HCT116 (cell line): ENCODE data around the gene NRP1. TPM values are rescaled to one million over a fixed set of nuclear protein-coding genes. Genes with fewer than 3 reads are reported as not detected.

Experiments
- ATAC-seq: fragments of 200-7000 bp; cut with Tn5 transposase; 2 replicates; pipeline ENCODE4 v1.9.1; 2020; ENCODE audit warnings: mild to moderate bottlenecking, moderate library complexity
- BruUV-seq: library from RNA; stranded (reverse); fragments of 400-500 nt; replicated peaks from 2 replicates; lab custom pipeline; 2021; lab: Mats Ljungman, UMichigan
- CTCF ChIA-PET: fragments of 300-600 bp; sonication (Branson Sonifier 250); formaldehyde crosslinking; loops from one replicate; lab custom pipeline; 2021; ENCODE audit warnings: antibody characterized with exemption; lab: Charles Lee
- POLR2A ChIA-PET: fragments of 300-600, 350-600 bp; sonication (Branson Sonifier 250); formaldehyde crosslinking; loops from one replicate; lab custom pipeline; 2021; ENCODE audit warnings: antibody characterized with exemption; lab: Charles Lee
- RAD21 ChIA-PET, 2 experiments: fragments of 300-600 bp; sonication (Branson Sonifier 250); formaldehyde crosslinking; loops; one replicate each; lab custom pipeline; 2023; ENCODE audit warnings: low total read pairs in 2 of 2; ENCODE audit not compliant: uncharacterized antibody in 2 of 2, unreplicated experiment in 2 of 2, low non-redundant PET in 1 of 2; lab: Charles Lee
- DNase-seq: peaks from one replicate; pipeline ENCODE4 v3.0.0-alpha.2; 2010; ENCODE audit warnings: low read depth, low spot score
- H2AFZ ChIP-seq: fragments of 200-600 bp; shearing (Covaris generic), sonication (generic); 2 replicates; pipeline ENCODE4 v1.6.1; 2017; ENCODE audit warnings: low read depth, mixed run types, mixed read lengths, antibody characterized with exemption, low read length; ENCODE audit not compliant: poor library complexity, severe bottlenecking
- H3K27ac ChIP-seq: 2 replicates; pipeline ENCODE4 v1.5.1; 2012; ENCODE audit warnings: low read depth, low read length
- H3K27me3 ChIP-seq: fragments of 200-600 bp; sonication (generic); 2 replicates; pipeline ENCODE4 v1.6.1; 2016; ENCODE audit warnings: mixed run types, low read length, mixed read lengths; ENCODE audit not compliant: insufficient read depth
- H3K36me3 ChIP-seq, 2 experiments: fragments of 200-500 bp in 1 of 2; fragments of 200-600 bp in 1 of 2; sonication (Bioruptor generic) in 1 of 2; sonication (generic) in 1 of 2; 2 replicates each; pipeline versions ENCODE4 v1.5.1 to v1.6.1; 2014 to 2016; ENCODE audit warnings: low read length in 2 of 2, inconsistent platforms in 1 of 2, mixed read lengths in 1 of 2, mixed run types in 1 of 2; ENCODE audit not compliant: insufficient read depth in 2 of 2, control insufficient read depth in 1 of 2
- H3K4me1 ChIP-seq, 2 experiments: fragments of 200-600 bp in 1 of 2; sonication (generic) in 1 of 2; 2 replicates each; pipeline versions ENCODE4 v1.5.1 to v1.6.1; 2012 to 2017; ENCODE audit warnings: low read length in 2 of 2, inconsistent platforms in 1 of 2, mild to moderate bottlenecking in 1 of 2, mixed read lengths in 1 of 2, mixed run types in 1 of 2, moderate library complexity in 1 of 2; ENCODE audit not compliant: insufficient read depth in 2 of 2, control insufficient read depth in 1 of 2
- H3K4me2 ChIP-seq: fragments of 200-600 bp; sonication (generic); 2 replicates; pipeline ENCODE4 v1.6.1; 2017; ENCODE audit warnings: mixed run types, low read length, mixed read lengths
- H3K4me3 ChIP-seq, 2 experiments: fragments of 200-600 bp in 1 of 2; sonication (generic) in 1 of 2; replicated peaks in 1 of 2; 2 replicates each; pipeline ENCODE4 v1.5.1; 2011 to 2016; ENCODE audit warnings: low read length in 2 of 2, control low read depth in 1 of 2, low read depth in 1 of 2, mild to moderate bottlenecking in 1 of 2, mixed read lengths in 1 of 2, mixed run types in 1 of 2
- H3K79me2 ChIP-seq: fragments of 200-600 bp; sonication (generic); 2 replicates; pipeline ENCODE4 v1.6.1; 2017; ENCODE audit warnings: mild to moderate bottlenecking, mixed run types, low read length, moderate library complexity, mixed read lengths; ENCODE audit not compliant: insufficient read depth
- H3K9ac ChIP-seq: fragments of 200-600 bp; sonication (generic); 2 replicates; pipeline ENCODE4 v1.6.1; 2016; ENCODE audit warnings: low read length, mixed read lengths
- H3K9me2 ChIP-seq: fragments of 200-600 bp; sonication (generic), shearing (Covaris generic); 2 replicates; pipeline ENCODE4 v1.6.1; 2017; ENCODE audit warnings: mixed run types, mild to moderate bottlenecking, moderate library complexity; ENCODE audit not compliant: insufficient read depth
- H3K9me3 ChIP-seq, 2 experiments: fragments of 200-500 bp in 1 of 2; fragments of 200-600 bp in 1 of 2; sonication (Bioruptor generic) in 1 of 2; sonication (generic) in 1 of 2; 2 replicates each; pipeline ENCODE4 v1.6.1; 2014 to 2017; ENCODE audit warnings: low read length in 2 of 2, mixed read lengths in 2 of 2, inconsistent platforms in 1 of 2, low read depth in 1 of 2, mild to moderate bottlenecking in 1 of 2, mixed run types in 1 of 2, moderate library complexity in 1 of 2; ENCODE audit not compliant: control insufficient read depth in 1 of 2, insufficient read depth in 1 of 2
- H4K20me1 ChIP-seq: fragments of 200-600 bp; sonication (generic), shearing (Covaris generic); 2 replicates; pipeline ENCODE4 v1.6.1; 2017; ENCODE audit warnings: mixed run types, mild to moderate bottlenecking, moderate library complexity; ENCODE audit not compliant: insufficient read depth
- ATF3 ChIP-seq: IDR thresholded peaks from 2 replicates; pipeline ENCODE4 v1.6.1; 2012
- CEBPB ChIP-seq: IDR thresholded peaks from 2 replicates; pipeline ENCODE4 v1.6.1; 2012; ENCODE audit warnings: low read depth
- FOSL1 ChIP-seq: IDR thresholded peaks from 2 replicates; pipeline ENCODE4 v1.6.1; 2012; ENCODE audit warnings: low read depth
- JUND ChIP-seq: IDR thresholded peaks from 2 replicates; pipeline ENCODE4 v1.6.1; 2012
- POLR2A ChIP-seq: IDR thresholded peaks from 2 replicates; pipeline ENCODE4 v1.7.0; 2011; ENCODE audit warnings: borderline replicate concordance; ENCODE audit not compliant: insufficient read depth, insufficient read length; ENCODE audit errors: extremely low read depth
- POLR2AphosphoS5 ChIP-seq: IDR thresholded peaks from 2 replicates; pipeline ENCODE4 v1.6.1; 2011; ENCODE audit warnings: mild to moderate bottlenecking, low read depth, low read length, moderate library complexity
- RAD21 ChIP-seq: IDR thresholded peaks from 2 replicates; pipeline ENCODE4 v1.6.1; 2012; ENCODE audit warnings: low read depth, mild to moderate bottlenecking
- SIN3A ChIP-seq: IDR thresholded peaks from 2 replicates; pipeline ENCODE4 v1.6.1; 2012; ENCODE audit warnings: low read depth
- SP1 ChIP-seq: IDR thresholded peaks from 2 replicates; pipeline ENCODE4 v1.6.1; 2012; ENCODE audit warnings: low read depth
- SRF ChIP-seq: IDR thresholded peaks from 2 replicates; pipeline ENCODE4 v1.6.1; 2012; ENCODE audit warnings: low read depth
- TCF7L2 ChIP-seq: IDR thresholded peaks from 2 replicates; pipeline ENCODE4 v1.7.0; 2011; ENCODE audit warnings: borderline replicate concordance, inconsistent platforms; ENCODE audit not compliant: insufficient read depth, insufficient read length; ENCODE audit errors: extremely low read depth
- YY1 ChIP-seq: IDR thresholded peaks from 2 replicates; pipeline ENCODE4 v1.6.1; 2011; ENCODE audit warnings: low read length, low read depth, moderate library complexity, mild to moderate bottlenecking; ENCODE audit not compliant: insufficient replicate concordance; ENCODE audit errors: extremely low read depth
- ZNF274 ChIP-seq: fragments of 200-500 bp; sonication (Bioruptor generic); IDR thresholded peaks from 2 replicates; pipeline ENCODE4 v1.6.1; 2014; ENCODE audit warnings: mild to moderate bottlenecking, low read depth, low read length, inconsistent platforms
- intact Hi-C: fragments of 100-400 bp; cut with micrococcal nuclease; formaldehyde crosslinking; loops from 2 replicates; pipeline ENCODE4 v1.10.0; 2022
- total RNA-seq: library from RNA; stranded (reverse); gene quantifications from one replicate; pipeline ENCODE4 v1.2.1, GENCODE V29; 2021; ENCODE audit not compliant: unreplicated experiment
- TF ChIP-seq, protein P1 (sequence below): IDR thresholded peaks from 2 replicates; pipeline ENCODE4 v1.6.1; 2011; ENCODE audit warnings: mild to moderate bottlenecking, low read length, moderate library complexity; ENCODE audit not compliant: insufficient replicate concordance; ENCODE audit errors: extremely low read depth
- TF ChIP-seq, protein P2 (sequence below): IDR thresholded peaks from 2 replicates; pipeline ENCODE4 v1.6.1; 2012

Gene NRP1
- total RNA-seq, 1 experiment from 2014 or later: 3.8 TPM

DNA sequence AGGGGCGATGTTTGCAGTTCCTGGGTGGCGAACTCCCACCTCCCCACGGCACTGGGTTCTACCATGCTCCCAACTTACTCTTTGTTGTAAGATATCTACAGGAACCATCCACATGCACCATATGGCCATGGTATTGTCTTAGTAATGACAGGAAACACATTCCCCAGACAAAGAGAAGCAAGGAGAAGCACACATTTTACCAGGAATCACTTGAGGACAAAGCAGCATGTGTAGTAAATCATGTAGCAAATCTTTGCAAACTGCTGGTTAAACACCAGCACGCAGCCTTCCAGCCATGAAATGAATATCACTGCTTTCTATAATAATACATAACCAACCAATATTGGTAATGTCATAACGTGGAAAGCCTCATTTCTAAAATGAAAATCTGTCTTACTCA lies 101.2 kb downstream of the NRP1 start:
- ChIA-PET CTCF (no interaction called here), RAD21 (no interaction called here), POLR2A (no interaction called here)
- Histone ChIP-seq H3K36me3 (no peaks in the 10 kb centered on the region), H3K27me3 (no peaks in the 10 kb centered on the region), H4K20me1 (no peaks in the 10 kb centered on the region), H3K4me3 (no peak overlapping the region), H3K27ac (no peak overlapping the region), H3K9me2 (no peaks in the 10 kb centered on the region), H3K79me2 (no peaks in the 10 kb centered on the region), H3K4me1 (peaks cover 10 to 15% of the 10 kb centered on the region in 2 experiments), H3K9ac (no peak overlapping the region), H3K9me3 (no peaks in the 10 kb centered on the region), H2AFZ (no peak overlapping the region), H3K4me2 (no peak overlapping the region)
- BruUV-seq: no TSS peak
- ATAC-seq: no peak
- TF ChIP-seq SRF (no peak), SIN3A (no peak), YY1 (no peak), CEBPB (no peak), ATF3 (no peak), ZNF274 (no peak), SP1 (no peak), RAD21 (no peak), POLR2A (no peak), POLR2AphosphoS5 (no peak), TCF7L2 (no peak), FOSL1 (no peak), JUND (no peak)
- TF ChIP-seq, protein P1, sequence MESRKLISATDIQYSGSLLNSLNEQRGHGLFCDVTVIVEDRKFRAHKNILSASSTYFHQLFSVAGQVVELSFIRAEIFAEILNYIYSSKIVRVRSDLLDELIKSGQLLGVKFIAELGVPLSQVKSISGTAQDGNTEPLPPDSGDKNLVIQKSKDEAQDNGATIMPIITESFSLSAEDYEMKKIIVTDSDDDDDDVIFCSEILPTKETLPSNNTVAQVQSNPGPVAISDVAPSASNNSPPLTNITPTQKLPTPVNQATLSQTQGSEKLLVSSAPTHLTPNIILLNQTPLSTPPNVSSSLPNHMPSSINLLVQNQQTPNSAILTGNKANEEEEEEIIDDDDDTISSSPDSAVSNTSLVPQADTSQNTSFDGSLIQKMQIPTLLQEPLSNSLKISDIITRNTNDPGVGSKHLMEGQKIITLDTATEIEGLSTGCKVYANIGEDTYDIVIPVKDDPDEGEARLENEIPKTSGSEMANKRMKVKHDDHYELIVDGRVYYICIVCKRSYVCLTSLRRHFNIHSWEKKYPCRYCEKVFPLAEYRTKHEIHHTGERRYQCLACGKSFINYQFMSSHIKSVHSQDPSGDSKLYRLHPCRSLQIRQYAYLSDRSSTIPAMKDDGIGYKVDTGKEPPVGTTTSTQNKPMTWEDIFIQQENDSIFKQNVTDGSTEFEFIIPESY: no peak
- TF ChIP-seq, protein P2, sequence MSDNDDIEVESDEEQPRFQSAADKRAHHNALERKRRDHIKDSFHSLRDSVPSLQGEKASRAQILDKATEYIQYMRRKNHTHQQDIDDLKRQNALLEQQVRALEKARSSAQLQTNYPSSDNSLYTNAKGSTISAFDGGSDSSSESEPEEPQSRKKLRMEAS: no peak
- no peak for DNase-seq
- intact Hi-C loops: no loop called here
